HG03066 (cell line): ENCODE data around the gene HOXA13.

Experiments
- ATAC-seq: cut with Tn5 transposase; IDR thresholded peaks from one replicate; pipeline ENCODE4 v1.9.1; 2021; ENCODE audit warnings: low read depth; ENCODE audit not compliant: unreplicated experiment

The HOXA13 gene

GRCh38 chr7:27237735-27238334 lies 37.9 kb upstream of the HOXA13 start:
- no peak for ATAC-seq

- no peak for ATAC-seq
Observed at GRCh38 chr7:27235387-27236311, 35.8 kb upstream of the HOXA13 start.

- no peak for ATAC-seq
Observed at GRCh38 chr7:27229448-27229847, 29.6 kb upstream of the HOXA13 start.

- no peak for ATAC-seq
Observed at GRCh38 chr7:27224983-27225934, 25.4 kb upstream of the HOXA13 start.

GRCh38 chr7:27223941-27224575 lies 24.2 kb upstream of the HOXA13 start:
- ATAC-seq, result no peak

GRCh38 chr7:27221201-27221797 lies 21.4 kb upstream of the HOXA13 start:
- no peak for ATAC-seq

GRCh38 chr7:27220440-27220955 lies 20.6 kb upstream of the HOXA13 start:
- ATAC-seq, result no peak

- ATAC-seq, result no peak
Observed at GRCh38 chr7:27219821-27220220, 19.9 kb upstream of the HOXA13 start.

GRCh38 chr7:27217951-27218350 lies 18.1 kb upstream of the HOXA13 start:
- no peak for ATAC-seq

- ATAC-seq, result no peak
Observed at GRCh38 chr7:27215356-27215755, 15.5 kb upstream of the HOXA13 start.

GRCh38 chr7:27214239-27214950 lies 14.5 kb upstream of the HOXA13 start:
- no peak for ATAC-seq

GRCh38 chr7:27213433-27214238 lies 13.7 kb upstream of the HOXA13 start:
- no peak for ATAC-seq

- ATAC-seq, result no peak
Observed at GRCh38 chr7:27212497-27213432, 12.9 kb upstream of the HOXA13 start.

GRCh38 chr7:27211764-27212204 lies 11.9 kb upstream of the HOXA13 start:
- no peak for ATAC-seq

GRCh38 chr7:27211084-27211446 lies 11.2 kb upstream of the HOXA13 start:
- no peak for ATAC-seq

GRCh38 chr7:27210441-27211083 lies 10.7 kb upstream of the HOXA13 start:
- ATAC-seq, result no peak

GRCh38 chr7:27209933-27210440 lies 10.1 kb upstream of the HOXA13 start:
- no peak for ATAC-seq
